HEK293 (cell line): ENCODE measurements around the gene CANX.

Source experiments
- CTCF ChIP-seq: fragments of 450-650 bp; formaldehyde crosslinking; IDR thresholded peaks from 2 replicates; pipeline ENCODE4 v1.5.1; 2016; ENCODE audit warnings: missing biosample characterization, missing genetic modification characterization
- ZNF777 ChIP-seq: fragments of 450-650 bp; formaldehyde crosslinking; IDR thresholded peaks from 2 replicates; pipeline ENCODE4 v1.5.1; 2017; ENCODE audit warnings: missing biosample characterization, missing genetic modification characterization, borderline replicate concordance

- no peak; the same call in 1 of the 2 replicates for TF ChIP-seq CTCF (tag by site-specific recombination)
- no peak for TF ChIP-seq ZNF777
Observed at GRCh38 chr5:179679014-179679674, 19.6 kb upstream of the CANX start.
